SKM-1 (cell line): Measurements from ENCODE around the gene ACTR2.
A peak's percentile ranks its signal among the peaks of the same experiment; 100 is the strongest.
"Not testable (repeated sequence)": the region's sequence is repeated elsewhere in the genome, so short reads cannot be mapped to it uniquely, and the experiment has no call there.

Experiments used
- DNase-seq: peaks from one replicate; lab custom pipeline; 2025; ENCODE audit not compliant: unreplicated experiment; lab: John Stamatoyannopoulos, UW

Gene ACTR2

GRCh38 chr2:65228263-65228750, 676 bp downstream of the ACTR2 start:
- DNase-seq: peak; percentile 71

GRCh38 chr2:65231121-65231520, 3.5 kb downstream of the ACTR2 start:
- no peak for DNase-seq

- no peak for DNase-seq
Measured at GRCh38 chr2:65231892-65232477, 4.4 kb downstream of the ACTR2 start.

GRCh38 chr2:65232636-65233035, 5.0 kb downstream of the ACTR2 start:
- DNase-seq: no peak

- DNase-seq: no peak
Measured at GRCh38 chr2:65240657-65241056, 13.0 kb downstream of the ACTR2 start.

GRCh38 chr2:65244452-65244851, 16.8 kb downstream of the ACTR2 start:
- not testable (repeated sequence) for DNase-seq

GRCh38 chr2:65252640-65253039, 25.0 kb downstream of the ACTR2 start:
- DNase-seq: no peak

- no peak for DNase-seq
Measured at GRCh38 chr2:65255356-65255755, 27.7 kb downstream of the ACTR2 start.

- no peak for DNase-seq
Measured at GRCh38 chr2:65256054-65256453, 28.4 kb downstream of the ACTR2 start.

- not testable (repeated sequence) for DNase-seq
Measured at GRCh38 chr2:65257866-65258265, 30.2 kb downstream of the ACTR2 start.

GRCh38 chr2:65261676-65262075, 34.0 kb downstream of the ACTR2 start:
- DNase-seq: no peak

GRCh38 chr2:65263262-65263661, 35.6 kb downstream of the ACTR2 start:
- DNase-seq: no peak

- DNase-seq: no peak
Measured at GRCh38 chr2:65263986-65264385, 36.4 kb downstream of the ACTR2 start.

- DNase-seq: no peak
Measured at GRCh38 chr2:65264821-65265670, 37.4 kb downstream of the ACTR2 start.

- DNase-seq: no peak
Measured at GRCh38 chr2:65265671-65266045, 38.0 kb downstream of the ACTR2 start.

- DNase-seq: no peak
Measured at GRCh38 chr2:65267008-65267407, 39.4 kb downstream of the ACTR2 start.

GRCh38 chr2:65268957-65269356, 41.3 kb downstream of the ACTR2 start:
- DNase-seq: no peak

GRCh38 chr2:65273344-65273743, 45.7 kb downstream of the ACTR2 start:
- no peak for DNase-seq

- no peak for DNase-seq
Measured at GRCh38 chr2:65275141-65275915, 47.7 kb downstream of the ACTR2 start.

- no peak for DNase-seq
Measured at GRCh38 chr2:65276609-65277008, 49.0 kb downstream of the ACTR2 start.

- no peak for DNase-seq
Measured at GRCh38 chr2:65277118-65277517, 49.5 kb downstream of the ACTR2 start.
